GM23338 (cell line): ENCODE data around the gene COL2A1. TPM values are rescaled to one million over a fixed set of nuclear protein-coding genes. Genes with fewer than 3 reads are reported as not detected.

Experiments
- ATAC-seq: fragments of 200-7000 bp; cut with Tn5 transposase; 3 replicates; pipeline ENCODE4 v1.9.1; 2020
- DNase-seq: peaks from one replicate; pipeline ENCODE4 v3.0.0-alpha.2; 2015; ENCODE audit warnings: low spot score
- H2AFZ ChIP-seq: fragments of 200-600 bp; sonication (generic); 2 replicates; pipeline ENCODE4 v1.8.0; 2016; ENCODE audit warnings: antibody characterized with exemption, mild to moderate bottlenecking, moderate library complexity
- H3F3A ChIP-seq: fragments of 200-600 bp; sonication (generic); replicated peaks from 2 replicates; pipeline ENCODE4 v1.8.0; 2017; ENCODE audit warnings: antibody characterized with exemption, mixed run types, low read depth
- H3K27ac ChIP-seq: fragments of 200-600 bp; sonication (generic); 2 replicates; pipeline ENCODE4 v1.6.1; 2016; ENCODE audit warnings: low read depth
- H3K27me3 ChIP-seq: fragments of 200-600 bp; sonication (generic); 2 replicates; pipeline ENCODE4 v1.8.0; 2016; ENCODE audit warnings: mild to moderate bottlenecking, mixed run types, moderate library complexity; ENCODE audit not compliant: insufficient read depth
- H3K36me3 ChIP-seq: fragments of 200-600 bp; sonication (generic); 2 replicates; pipeline ENCODE4 v1.8.0; 2016; ENCODE audit warnings: mild to moderate bottlenecking; ENCODE audit not compliant: insufficient read depth
- H3K4me1 ChIP-seq: fragments of 200-600 bp; sonication (generic); 2 replicates; pipeline ENCODE4 v1.8.0; 2016; ENCODE audit warnings: mild to moderate bottlenecking, moderate library complexity; ENCODE audit not compliant: insufficient read depth
- H3K4me2 ChIP-seq: fragments of 200-600 bp; sonication (generic); 2 replicates; pipeline ENCODE4 v1.7.1; 2017; ENCODE audit warnings: mixed run types
- H3K4me3 ChIP-seq: fragments of 200-600 bp; sonication (generic); 2 replicates; pipeline ENCODE4 v1.6.1; 2016; ENCODE audit warnings: mixed run types
- H3K79me2 ChIP-seq: fragments of 200-600 bp; sonication (generic); replicated peaks from 2 replicates; pipeline ENCODE4 v1.8.0; 2017; ENCODE audit warnings: mild to moderate bottlenecking; ENCODE audit not compliant: insufficient read depth
- H3K9me2 ChIP-seq: fragments of 200-600 bp; sonication (generic); 2 replicates; pipeline ENCODE4 v1.8.0; 2017; ENCODE audit not compliant: insufficient read depth
- H4K20me1 ChIP-seq: fragments of 200-600 bp; sonication (generic); replicated peaks from 2 replicates; pipeline ENCODE4 v1.8.0; 2017; ENCODE audit warnings: mild to moderate bottlenecking; ENCODE audit not compliant: insufficient read depth
- H3K27ac Mint-ChIP-seq: 2 replicates; pipeline ENCODE4 v1.8.0; 2020; ENCODE audit warnings: inconsistent platforms, mild to moderate bottlenecking, moderate library complexity, mixed read lengths
- H3K27me3 Mint-ChIP-seq: 3 replicates; pipeline ENCODE4 v1.8.0; 2022; ENCODE audit warnings: low read depth, mild to moderate bottlenecking, moderate library complexity, mixed read lengths, inconsistent platforms; ENCODE audit not compliant: insufficient read depth, poor library complexity
- H3K36me3 Mint-ChIP-seq: 3 replicates; pipeline ENCODE4 v1.8.0; 2021; ENCODE audit warnings: low read depth, mild to moderate bottlenecking, inconsistent platforms, moderate library complexity, mixed read lengths
- H3K4me1 Mint-ChIP-seq: 3 replicates; pipeline ENCODE4 v1.8.0; 2020; ENCODE audit warnings: mild to moderate bottlenecking, inconsistent platforms, mixed read lengths
- H3K4me3 Mint-ChIP-seq: 3 replicates; pipeline ENCODE4 v1.8.0; 2021; ENCODE audit warnings: moderate library complexity, mild to moderate bottlenecking, inconsistent platforms, mixed read lengths
- H3K9me3 Mint-ChIP-seq: 3 replicates; pipeline ENCODE4 v1.8.0; 2020; ENCODE audit warnings: moderate library complexity, mild to moderate bottlenecking, inconsistent platforms, mixed read lengths
- CREB1 ChIP-seq: fragments of 250-450 bp; sonication (Bioruptor Pico); IDR thresholded peaks from 2 replicates; pipeline ENCODE4 v1.5.0; 2020; ENCODE audit warnings: low read depth, mild to moderate bottlenecking, moderate library complexity
- EZH2 ChIP-seq: fragments of 200-600 bp; sonication (generic); IDR thresholded peaks from one replicate; pipeline ENCODE4 v1.8.0; 2017; ENCODE audit warnings: antibody characterized with exemption, mild to moderate bottlenecking, low read depth; ENCODE audit not compliant: unreplicated experiment
- EZH2phosphoT487 ChIP-seq: fragments of 200-600 bp; sonication (generic); IDR thresholded peaks from one replicate; pipeline ENCODE4 v1.8.1; 2018; ENCODE audit warnings: antibody characterized with exemption; ENCODE audit not compliant: unreplicated experiment
- JUNB ChIP-seq: IDR thresholded peaks from one replicate; pipeline ENCODE4 v1.6.1; 2016; ENCODE audit warnings: antibody characterized with exemption; ENCODE audit not compliant: unreplicated experiment
- NANOG ChIP-seq: IDR thresholded peaks from 2 replicates; pipeline ENCODE4 v1.6.1; 2016; ENCODE audit warnings: antibody characterized with exemption, borderline replicate concordance
- STAT1 ChIP-seq: IDR thresholded peaks from one replicate; pipeline ENCODE4 v1.6.1; 2016; ENCODE audit warnings: antibody characterized with exemption; ENCODE audit not compliant: unreplicated experiment
- ZNF114 ChIP-seq: fragments of 250-450 bp; sonication (Bioruptor Pico); IDR thresholded peaks from 2 replicates; pipeline ENCODE4 v1.5.0; 2020; ENCODE audit warnings: mild to moderate bottlenecking, moderate library complexity
- ZNF331 ChIP-seq: fragments of 250-450 bp; sonication (Bioruptor Pico); IDR thresholded peaks from 2 replicates; pipeline ENCODE4 v1.5.0; 2020; ENCODE audit warnings: low read depth, mild to moderate bottlenecking, moderate library complexity
- ZNF462 ChIP-seq: fragments of 250-450 bp; sonication (Bioruptor Pico); IDR thresholded peaks from 2 replicates; pipeline ENCODE4 v1.5.0; 2020; ENCODE audit warnings: mild to moderate bottlenecking, moderate library complexity
- polyA plus RNA-seq: library from polyadenylated mRNA; unstranded; fragments of >200 nt; fragmentation: Nextera tagmentation; extraction: Ambion mirVana; gene quantifications from 2 replicates; pipeline ENCODE4 v1.2.1, GENCODE V29; 2016
- total RNA-seq: library from RNA; depleted of rRNA; stranded (reverse); fragments of >200 nt; shearing (Covaris generic); gene quantifications from 2 replicates; pipeline ENCODE4 v1.2.3, GENCODE V29; 2014
- TF ChIP-seq, protein P1 (sequence below): IDR thresholded peaks from 2 replicates; pipeline ENCODE4 v1.6.1; 2016; ENCODE audit warnings: antibody characterized with exemption
- TF ChIP-seq, protein P2 (sequence below): IDR thresholded peaks from one replicate; pipeline ENCODE4 v1.6.1; 2018; ENCODE audit warnings: antibody characterized with exemption; ENCODE audit not compliant: unreplicated experiment

Gene COL2A1
- total and polyA plus RNA-seq, 2 experiments from 2014 or later = 7.0 to 24.6 TPM

DNA sequence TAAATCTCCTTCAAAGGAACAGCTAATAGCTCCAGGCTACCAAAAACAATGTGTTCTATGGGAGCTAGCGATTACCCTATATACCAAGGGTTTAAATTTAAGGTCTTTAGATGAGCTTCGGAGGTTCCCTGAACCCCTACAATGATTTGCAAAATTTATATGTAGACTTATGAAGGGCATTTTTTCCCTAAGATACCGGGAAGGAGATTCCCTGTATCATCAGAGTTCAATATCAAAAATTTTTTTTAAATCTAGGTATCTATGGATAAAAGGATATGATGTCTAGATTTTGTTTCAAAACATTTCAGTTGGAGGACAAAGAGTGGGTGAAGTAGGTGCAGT is 17.9 kb upstream of the COL2A1 start:
- H3K9me3 Mint-ChIP-seq = no peaks in the 10 kb centered on the region

DNA sequence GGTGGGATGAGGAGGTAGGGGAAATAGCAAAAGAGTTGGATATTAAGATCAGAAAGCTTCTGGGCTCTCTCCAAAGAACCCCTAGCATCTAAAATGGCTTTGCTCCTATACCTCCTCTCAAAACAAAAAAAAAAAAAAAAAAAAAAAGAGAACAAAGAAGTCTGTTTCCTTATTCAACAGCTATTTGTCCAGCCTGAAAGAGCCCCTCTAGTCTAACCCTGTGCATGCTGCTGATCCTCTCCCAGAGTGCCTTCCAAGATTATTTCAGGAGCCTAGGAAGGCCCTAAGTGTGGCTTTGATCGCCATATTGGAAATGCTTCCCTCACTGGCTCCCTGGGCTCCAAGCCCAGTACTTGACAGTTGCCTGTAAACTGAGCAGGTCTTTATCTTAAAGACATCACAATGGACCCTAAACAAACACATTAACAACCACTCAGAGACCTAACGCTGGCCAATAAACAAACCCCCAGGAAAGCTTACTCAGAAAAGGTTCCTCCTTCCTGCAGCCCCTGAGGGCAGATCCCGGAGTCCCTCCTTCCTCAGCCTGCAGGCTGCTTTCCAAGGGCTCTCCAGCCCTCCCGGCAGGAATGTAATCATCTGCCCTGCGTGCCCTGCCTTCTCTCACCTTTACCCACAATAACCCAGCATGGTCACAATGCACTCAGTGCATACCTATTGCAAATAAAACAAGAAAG is 17.4 kb upstream of the COL2A1 start:
- DNase-seq (peak; percentile 94), ATAC-seq (peak; percentile 94)
- no peaks in the 10 kb centered on the region for H3K9me3 Mint-ChIP-seq
- peak overlapping the region; percentile 14; the same call in 1 of the 3 replicates for H3K4me3 Mint-ChIP-seq
- H3K79me2 ChIP-seq = no peaks in the 10 kb centered on the region
- peaks cover 100% of the 10 kb centered on the region for H3K27me3 Mint-ChIP-seq
- H4K20me1 ChIP-seq = peaks cover 18% of the 10 kb centered on the region
- no peak overlapping the region for H2AFZ ChIP-seq
- no peaks in the 10 kb centered on the region for H3K36me3 ChIP-seq
- H3K4me1 ChIP-seq = peaks cover 15% of the 10 kb centered on the region
- H3K9me2 ChIP-seq = no peaks in the 10 kb centered on the region
- peaks cover 25% of the 10 kb centered on the region for H3K4me1 Mint-ChIP-seq
- no peaks in the 10 kb centered on the region for H3F3A ChIP-seq
- no peaks in the 10 kb centered on the region; the same call in 2 of the 3 replicates for H3K36me3 Mint-ChIP-seq
- no peak overlapping the region for H3K27ac ChIP-seq
- H3K4me3 ChIP-seq = no peak overlapping the region
- H3K27ac Mint-ChIP-seq = no peak overlapping the region
- peaks cover 100% of the 10 kb centered on the region for H3K27me3 ChIP-seq
- no peak overlapping the region for H3K4me2 ChIP-seq
- TF ChIP-seq NANOG = peak; percentile 97
- no peak for TF ChIP-seq JUNB
- no peak for TF ChIP-seq ZNF331 (CRISPR knock-in tag)
- TF ChIP-seq, protein P1, sequence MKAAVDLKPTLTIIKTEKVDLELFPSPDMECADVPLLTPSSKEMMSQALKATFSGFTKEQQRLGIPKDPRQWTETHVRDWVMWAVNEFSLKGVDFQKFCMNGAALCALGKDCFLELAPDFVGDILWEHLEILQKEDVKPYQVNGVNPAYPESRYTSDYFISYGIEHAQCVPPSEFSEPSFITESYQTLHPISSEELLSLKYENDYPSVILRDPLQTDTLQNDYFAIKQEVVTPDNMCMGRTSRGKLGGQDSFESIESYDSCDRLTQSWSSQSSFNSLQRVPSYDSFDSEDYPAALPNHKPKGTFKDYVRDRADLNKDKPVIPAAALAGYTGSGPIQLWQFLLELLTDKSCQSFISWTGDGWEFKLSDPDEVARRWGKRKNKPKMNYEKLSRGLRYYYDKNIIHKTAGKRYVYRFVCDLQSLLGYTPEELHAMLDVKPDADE = peak; percentile 63
- TF ChIP-seq EZH2phosphoT487 = no peak
- TF ChIP-seq, protein P2, sequence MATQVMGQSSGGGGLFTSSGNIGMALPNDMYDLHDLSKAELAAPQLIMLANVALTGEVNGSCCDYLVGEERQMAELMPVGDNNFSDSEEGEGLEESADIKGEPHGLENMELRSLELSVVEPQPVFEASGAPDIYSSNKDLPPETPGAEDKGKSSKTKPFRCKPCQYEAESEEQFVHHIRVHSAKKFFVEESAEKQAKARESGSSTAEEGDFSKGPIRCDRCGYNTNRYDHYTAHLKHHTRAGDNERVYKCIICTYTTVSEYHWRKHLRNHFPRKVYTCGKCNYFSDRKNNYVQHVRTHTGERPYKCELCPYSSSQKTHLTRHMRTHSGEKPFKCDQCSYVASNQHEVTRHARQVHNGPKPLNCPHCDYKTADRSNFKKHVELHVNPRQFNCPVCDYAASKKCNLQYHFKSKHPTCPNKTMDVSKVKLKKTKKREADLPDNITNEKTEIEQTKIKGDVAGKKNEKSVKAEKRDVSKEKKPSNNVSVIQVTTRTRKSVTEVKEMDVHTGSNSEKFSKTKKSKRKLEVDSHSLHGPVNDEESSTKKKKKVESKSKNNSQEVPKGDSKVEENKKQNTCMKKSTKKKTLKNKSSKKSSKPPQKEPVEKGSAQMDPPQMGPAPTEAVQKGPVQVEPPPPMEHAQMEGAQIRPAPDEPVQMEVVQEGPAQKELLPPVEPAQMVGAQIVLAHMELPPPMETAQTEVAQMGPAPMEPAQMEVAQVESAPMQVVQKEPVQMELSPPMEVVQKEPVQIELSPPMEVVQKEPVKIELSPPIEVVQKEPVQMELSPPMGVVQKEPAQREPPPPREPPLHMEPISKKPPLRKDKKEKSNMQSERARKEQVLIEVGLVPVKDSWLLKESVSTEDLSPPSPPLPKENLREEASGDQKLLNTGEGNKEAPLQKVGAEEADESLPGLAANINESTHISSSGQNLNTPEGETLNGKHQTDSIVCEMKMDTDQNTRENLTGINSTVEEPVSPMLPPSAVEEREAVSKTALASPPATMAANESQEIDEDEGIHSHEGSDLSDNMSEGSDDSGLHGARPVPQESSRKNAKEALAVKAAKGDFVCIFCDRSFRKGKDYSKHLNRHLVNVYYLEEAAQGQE = no peak
- peak; percentile 64 for TF ChIP-seq CREB1
- no peak for TF ChIP-seq ZNF462 (CRISPR knock-in tag)
- no peak for TF ChIP-seq ZNF114 (CRISPR knock-in tag)
- no peak for TF ChIP-seq STAT1

More for the DNA sequence above, 17.9 kb upstream of the COL2A1 start:
- Mint-ChIP-seq H3K27me3 (peaks cover 100% of the 10 kb centered on the region), H3K27ac (no peak overlapping the region), H3K4me3 (peak overlapping the region; percentile 14; the same call in 1 of the 3 replicates), H3K4me1 (peaks cover 25% of the 10 kb centered on the region), H3K36me3 (no peaks in the 10 kb centered on the region; the same call in 2 of the 3 replicates)
- Histone ChIP-seq H3K4me1 (peaks cover 15% of the 10 kb centered on the region), H3K4me2 (no peak overlapping the region; the same call in 1 of the 2 replicates), H3K4me3 (no peak overlapping the region), H3K36me3 (no peaks in the 10 kb centered on the region), H3F3A (no peaks in the 10 kb centered on the region), H3K27ac (no peak overlapping the region), H3K27me3 (peaks cover 100% of the 10 kb centered on the region), H3K9me2 (no peaks in the 10 kb centered on the region), H3K79me2 (no peaks in the 10 kb centered on the region), H4K20me1 (peaks cover 18% of the 10 kb centered on the region), H2AFZ (no peak overlapping the region)
- DNase-seq (no peak), ATAC-seq (no peak)
- TF ChIP-seq NANOG (no peak), EZH2 (peak; percentile 68)
